Measurements from ENCODE around the gene SMIM13.
"Not testable (repeated sequence)": the region's sequence is repeated elsewhere in the genome, so short reads cannot be mapped to it uniquely, and the experiment has no call there.

SMIM13 gene

DNA sequence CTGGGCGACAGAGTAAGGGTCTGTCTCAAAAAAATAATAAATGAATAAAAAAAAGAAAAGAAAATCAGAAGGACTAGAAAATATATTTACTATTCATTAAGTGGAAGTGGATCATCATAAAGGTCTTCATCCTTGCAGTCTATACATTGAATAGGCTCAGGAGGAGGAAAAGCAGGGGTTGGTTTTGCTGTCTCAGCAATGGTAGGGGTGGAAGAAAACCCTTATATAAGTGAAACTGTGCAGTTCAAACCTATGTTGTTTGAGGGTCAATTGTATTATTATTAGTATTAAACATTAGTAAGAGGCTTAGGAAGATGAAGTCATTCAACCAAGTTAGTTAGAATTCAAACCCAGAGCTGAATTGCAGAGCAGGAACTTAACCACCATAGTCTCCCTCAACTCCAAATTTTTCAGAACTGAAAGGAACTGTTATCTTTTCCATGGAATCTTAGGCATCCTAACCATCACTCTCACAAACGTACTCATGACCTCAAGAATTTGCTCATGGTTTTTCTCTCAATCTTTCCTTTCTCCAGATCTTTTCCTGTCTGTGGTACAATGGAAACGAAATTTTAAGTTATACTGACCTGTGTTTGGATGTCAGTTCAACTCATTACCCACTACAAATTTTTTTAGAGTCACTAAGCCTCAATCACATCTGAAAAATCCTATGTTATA lies 7.7 kb upstream of the SMIM13 start:
- no peak for DNase-seq

GRCh38 chr6:11087141-11087812 lies 6.4 kb upstream of the SMIM13 start:
- DNase-seq = not testable (repeated sequence)

DNA sequence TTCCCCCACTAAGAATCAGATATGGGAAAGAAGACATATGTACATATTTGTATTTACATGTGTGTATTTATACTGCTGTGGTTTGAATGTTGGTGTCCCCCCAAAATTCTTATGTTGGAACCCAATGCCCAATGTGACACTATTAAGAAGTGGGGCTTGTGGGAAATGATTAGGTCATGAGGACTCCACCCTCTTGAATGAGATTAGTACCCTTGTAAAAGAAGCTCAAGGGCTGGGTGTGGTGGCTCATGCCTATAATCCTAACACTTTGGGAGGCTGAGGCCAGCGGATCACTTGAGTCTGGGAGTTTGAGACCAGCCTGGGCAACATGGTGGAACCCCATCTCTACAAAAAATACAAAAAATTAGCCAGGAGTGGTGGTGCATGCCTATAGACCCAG lies 3.9 kb upstream of the SMIM13 start:
- no peak for DNase-seq

- DNase-seq = not testable (repeated sequence)
Measured at GRCh38 chr6:11091141-11091540, 2.5 kb upstream of the SMIM13 start.

GRCh38 chr6:11092668-11093375 lies 812 bp upstream of the SMIM13 start:
- DNase-seq = no peak

- no peak for DNase-seq
Measured at GRCh38 chr6:11093376-11093625, 333 bp upstream of the SMIM13 start.

DNA sequence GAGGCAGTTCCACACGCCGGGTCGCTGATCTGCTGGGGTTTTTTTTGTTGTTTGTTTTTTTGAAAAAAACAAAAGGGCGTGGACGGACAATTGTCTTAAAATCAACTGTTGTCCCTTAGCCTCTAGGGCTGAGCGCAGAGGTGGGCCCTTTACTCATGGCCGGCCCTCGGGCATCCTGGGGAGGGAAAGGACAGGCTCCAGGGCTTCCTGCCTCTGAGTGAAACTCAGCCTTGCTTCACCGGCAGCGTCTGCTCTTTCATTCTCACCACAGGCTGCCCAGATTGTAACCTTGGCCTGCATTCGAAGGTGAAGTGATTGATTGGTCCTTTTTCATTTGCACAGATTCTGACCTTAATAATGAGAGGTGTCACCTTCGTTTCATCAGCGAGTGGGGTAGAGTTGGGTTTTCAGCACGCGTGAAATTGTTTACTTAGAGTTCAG lies 797 bp downstream of the SMIM13 start:
- peak; percentile 40 for DNase-seq

DNA sequence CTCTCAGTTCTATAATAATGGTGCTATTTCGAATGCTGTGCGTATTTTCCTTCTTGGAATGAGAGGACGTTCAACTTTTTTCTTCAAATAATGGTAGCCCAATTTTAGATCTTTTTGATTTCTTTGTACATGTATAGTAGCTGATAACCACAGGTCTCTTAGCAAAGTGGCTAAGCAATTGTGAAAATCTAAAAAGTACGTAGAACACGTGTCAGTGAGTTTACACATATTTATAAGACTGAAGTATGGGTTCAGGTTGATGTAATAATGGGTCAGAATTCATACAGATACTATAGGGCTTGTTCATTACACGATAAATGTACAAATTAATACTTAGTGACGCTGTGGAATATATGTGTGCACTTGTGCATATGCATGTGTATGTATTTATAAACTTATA lies 1.3 kb downstream of the SMIM13 start:
- no peak for DNase-seq

GRCh38 chr6:11096109-11096508 lies 2.5 kb downstream of the SMIM13 start:
- no peak for DNase-seq

GRCh38 chr6:11097476-11097875 lies 3.8 kb downstream of the SMIM13 start:
- no peak for DNase-seq

GRCh38 chr6:11098004-11098403 lies 4.4 kb downstream of the SMIM13 start:
- DNase-seq = no peak

- no peak for DNase-seq
Measured at GRCh38 chr6:11101417-11101816, 7.8 kb downstream of the SMIM13 start.

GRCh38 chr6:11103065-11103464 lies 9.4 kb downstream of the SMIM13 start:
- no peak for DNase-seq

DNA sequence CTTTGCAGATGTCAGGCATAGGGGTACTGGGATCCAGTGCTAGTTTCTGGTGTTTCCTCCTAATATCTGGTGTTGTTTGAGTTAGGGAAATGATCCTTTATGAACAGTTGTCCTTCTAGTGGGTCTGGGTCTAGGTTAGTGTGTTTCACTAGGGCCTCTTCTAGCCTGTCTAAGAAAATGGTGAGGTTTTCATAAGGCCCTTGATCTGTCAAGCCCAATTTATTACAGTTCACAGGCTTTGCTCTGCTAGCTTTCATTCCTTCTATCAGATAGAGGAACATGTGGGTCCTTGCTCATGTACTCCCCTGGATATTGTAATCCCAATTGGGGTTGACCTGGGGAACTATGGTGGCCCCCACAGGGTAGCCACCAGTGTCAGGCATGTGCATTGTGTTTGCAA lies 15.1 kb downstream of the SMIM13 start:
- DNase-seq = no peak

DNA sequence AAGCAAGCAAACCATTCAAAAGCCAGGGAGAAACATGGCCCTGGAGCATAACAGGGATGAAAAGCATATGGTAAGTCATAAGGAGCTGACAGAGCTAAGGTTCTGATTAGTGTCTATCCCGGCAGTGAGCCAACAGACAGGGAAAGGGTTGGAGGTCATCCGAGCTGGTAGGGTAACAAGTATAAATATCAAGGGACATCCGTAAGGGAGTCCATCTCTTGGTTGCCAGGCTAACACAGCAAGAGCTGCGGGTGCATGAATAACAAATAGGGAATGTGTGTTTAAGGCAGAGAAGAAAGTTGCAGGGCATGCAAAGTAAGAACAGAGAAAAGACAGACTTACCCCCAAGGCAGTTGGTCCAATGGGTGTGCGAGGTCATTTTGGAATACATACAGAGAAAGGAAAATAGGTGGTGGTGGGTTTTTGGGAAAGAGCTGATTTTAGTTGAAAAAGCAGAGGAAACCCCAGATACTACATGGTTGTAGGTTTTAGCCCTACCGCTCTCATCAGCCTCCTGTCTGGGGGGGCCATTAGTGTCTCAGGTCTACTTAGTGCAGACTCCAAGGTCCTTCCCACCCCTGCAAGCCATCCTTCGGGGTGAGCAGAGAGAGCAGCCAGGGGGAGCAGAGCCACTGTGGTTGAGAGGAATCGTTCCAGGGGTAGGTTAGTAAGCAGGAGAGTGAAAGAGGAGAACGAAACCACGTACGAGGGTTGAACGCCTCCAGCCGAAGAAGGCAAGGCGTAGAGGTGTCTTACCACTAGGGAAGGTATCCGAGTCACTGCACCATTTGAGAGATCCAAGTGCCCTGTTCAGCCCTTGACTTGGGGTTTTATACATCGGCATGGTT lies 17.5 kb downstream of the SMIM13 start, which contains the start of gene ERVFRD-1:
Gene ERVFRD-1, minus strand, starts transcription at position 805 of the 848 bp plus-strand sequence. CDS start 6,415 bp downstream, outside the sequence.
- DNase-seq = no peak

DNA sequence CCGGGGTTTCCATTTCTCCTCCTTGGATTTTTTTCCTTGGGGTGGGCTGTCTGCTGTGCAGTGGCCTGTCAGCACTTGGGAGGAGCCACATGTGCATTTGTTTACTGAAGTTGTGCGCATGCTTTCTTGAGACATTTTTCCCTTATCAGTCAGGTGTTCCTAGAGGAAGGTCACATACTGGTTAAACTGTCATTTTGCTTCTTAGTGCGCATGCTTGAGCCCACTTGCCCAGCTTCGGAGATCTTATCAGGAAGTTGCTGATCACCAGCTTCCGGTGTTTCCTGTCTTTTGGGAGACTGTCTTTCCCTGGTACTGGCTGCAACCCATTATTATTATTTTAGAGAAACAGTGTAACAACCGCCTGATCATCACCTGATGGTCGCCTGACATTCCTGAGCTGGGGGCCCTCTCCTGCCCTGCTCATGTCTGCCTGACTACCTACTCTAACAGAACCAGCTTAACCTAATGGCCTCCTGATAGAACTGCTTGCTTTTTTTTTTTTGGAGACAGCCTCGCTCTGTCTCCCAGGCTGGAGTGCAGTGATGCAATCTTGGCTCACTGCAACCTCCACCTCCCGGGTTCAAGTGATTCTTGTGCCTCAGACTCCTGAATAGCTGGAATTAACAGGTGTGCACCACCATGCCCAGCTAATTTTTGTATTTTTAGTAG lies 18.3 kb downstream of the SMIM13 start:
- DNase-seq = no peak

DNA sequence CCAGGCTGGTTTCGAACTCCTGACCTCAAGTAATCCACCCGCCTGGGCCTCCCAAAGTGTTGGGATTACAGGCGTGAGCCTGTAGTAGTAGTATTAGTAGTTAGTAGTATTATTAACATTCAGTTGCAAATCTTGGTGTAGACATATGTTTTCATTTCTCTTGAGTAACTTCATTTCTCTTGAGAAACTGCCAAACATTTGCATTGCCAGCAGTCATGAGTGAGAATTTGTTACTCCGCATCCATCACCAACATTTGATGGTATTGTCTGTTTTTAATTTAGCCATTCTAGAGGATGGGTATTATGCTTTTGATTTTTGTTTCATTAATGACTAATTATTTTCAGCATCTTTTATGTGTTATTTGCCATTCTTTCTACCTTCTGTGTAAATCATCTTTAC lies 19.4 kb downstream of the SMIM13 start:
- no peak for DNase-seq

GRCh38 chr6:11115808-11116536 lies 22.3 kb downstream of the SMIM13 start:
- not testable (repeated sequence) for DNase-seq

DNA sequence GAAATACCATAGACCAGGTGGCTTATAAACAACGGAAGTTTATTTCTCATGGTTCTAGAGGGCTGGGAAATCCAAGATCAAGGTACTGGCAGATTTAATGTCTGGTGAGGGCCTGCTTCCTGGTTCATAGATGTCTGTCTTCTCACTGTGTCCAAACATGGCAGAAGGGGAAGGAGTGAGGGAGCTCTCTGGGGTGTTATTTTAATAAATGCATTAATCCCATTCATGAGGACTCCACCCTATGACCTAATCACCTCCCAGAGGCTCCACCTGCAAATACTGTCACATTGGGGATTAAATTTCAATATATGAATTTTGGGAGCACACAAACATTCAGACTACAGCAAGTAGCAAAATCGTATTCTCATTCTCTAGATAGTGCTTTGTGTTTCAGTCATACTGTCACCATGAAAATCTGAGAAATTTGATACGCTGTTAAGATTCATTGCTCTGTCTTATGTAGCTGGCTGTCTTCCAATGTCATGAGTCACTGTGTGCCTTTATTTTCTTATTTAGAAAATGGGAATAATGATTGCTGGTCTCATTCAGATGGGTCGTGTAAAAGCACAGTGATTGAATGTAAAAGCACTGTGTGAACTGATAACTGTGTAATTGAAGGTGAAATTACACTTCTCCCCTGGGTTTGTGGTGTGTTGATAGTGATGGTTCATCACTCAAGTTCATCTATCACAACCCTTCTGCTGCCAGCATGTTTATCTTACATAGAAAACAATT lies 26.8 kb downstream of the SMIM13 start:
- DNase-seq = no peak

DNA sequence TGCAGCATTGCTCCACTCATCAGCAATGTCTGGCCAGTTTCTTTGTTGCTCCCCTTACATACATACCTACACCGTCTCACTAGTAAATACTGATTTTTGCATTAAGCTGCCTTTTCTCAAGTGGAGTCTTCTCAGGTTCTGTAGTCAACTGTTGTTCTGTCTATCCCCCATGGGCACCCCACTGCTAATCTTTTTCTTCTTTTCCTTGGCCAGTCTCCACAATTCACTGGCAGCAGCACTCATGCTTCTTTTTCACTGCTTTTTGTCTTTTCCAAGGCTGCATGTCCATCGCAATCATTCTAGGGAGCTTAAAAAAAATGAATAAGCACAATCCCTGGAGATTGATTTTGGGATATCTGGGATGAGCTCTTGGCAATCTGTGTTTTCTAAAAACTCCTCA lies 28.2 kb downstream of the SMIM13 start:
- DNase-seq = no peak

DNA sequence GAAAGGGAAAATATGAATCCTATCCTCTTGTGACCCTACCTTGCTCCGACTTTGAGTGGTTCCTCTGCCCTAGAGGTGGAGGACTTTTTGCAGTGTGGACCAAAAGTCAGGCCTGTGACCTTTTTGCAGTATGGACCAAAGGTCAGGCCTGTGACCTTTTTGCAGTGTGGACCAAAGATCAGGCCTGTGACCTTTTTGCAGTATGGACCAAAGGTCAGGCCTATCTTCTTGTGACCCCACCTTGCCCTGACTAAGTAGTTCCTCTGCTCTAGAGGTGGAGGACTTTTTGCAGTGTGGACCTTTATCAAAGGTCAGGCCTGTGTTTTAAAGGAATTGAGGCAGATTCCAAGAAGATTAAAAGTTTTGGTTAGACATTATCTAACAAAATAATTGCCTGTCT lies 28.7 kb downstream of the SMIM13 start:
- no peak for DNase-seq
